AG04449 (cell line): Measurements from ENCODE around the gene LAT.

ENCODE experiments used
- CTCF ChIA-PET: fragments of 350-600 bp; formaldehyde crosslinking; extraction: SDS; loops from one replicate; lab custom pipeline; 2021; ENCODE audit warnings: antibody characterized with exemption; lab: Yijun Ruan, JAX
- POLR2A ChIA-PET: fragments of 400-600, 350-600 bp; formaldehyde crosslinking; extraction: SDS; loops from one replicate; lab custom pipeline; 2020; ENCODE audit warnings: antibody characterized with exemption, inconsistent platforms; lab: Yijun Ruan, JAX
- DNase-seq: peaks from one replicate; pipeline ENCODE4 v3.0.0-alpha.2; 2010; ENCODE audit warnings: low read depth, low spot score
- H3K4me3 ChIP-seq: 2 replicates; pipeline ENCODE4 v1.5.1; 2011; ENCODE audit warnings: low read depth, mild to moderate bottlenecking, control low read depth, low read length
- TF ChIP-seq, protein P1 (sequence below): IDR thresholded peaks from one replicate; pipeline ENCODE4 v1.5.1; 2011; ENCODE audit warnings: mild to moderate bottlenecking, moderate library complexity, low read length, control low read depth, inconsistent platforms; ENCODE audit not compliant: insufficient read depth; ENCODE audit errors: missing control alignments

The LAT gene, protein sequence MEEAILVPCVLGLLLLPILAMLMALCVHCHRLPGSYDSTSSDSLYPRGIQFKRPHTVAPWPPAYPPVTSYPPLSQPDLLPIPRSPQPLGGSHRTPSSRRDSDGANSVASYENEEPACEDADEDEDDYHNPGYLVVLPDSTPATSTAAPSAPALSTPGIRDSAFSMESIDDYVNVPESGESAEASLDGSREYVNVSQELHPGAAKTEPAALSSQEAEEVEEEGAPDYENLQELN

DNA sequence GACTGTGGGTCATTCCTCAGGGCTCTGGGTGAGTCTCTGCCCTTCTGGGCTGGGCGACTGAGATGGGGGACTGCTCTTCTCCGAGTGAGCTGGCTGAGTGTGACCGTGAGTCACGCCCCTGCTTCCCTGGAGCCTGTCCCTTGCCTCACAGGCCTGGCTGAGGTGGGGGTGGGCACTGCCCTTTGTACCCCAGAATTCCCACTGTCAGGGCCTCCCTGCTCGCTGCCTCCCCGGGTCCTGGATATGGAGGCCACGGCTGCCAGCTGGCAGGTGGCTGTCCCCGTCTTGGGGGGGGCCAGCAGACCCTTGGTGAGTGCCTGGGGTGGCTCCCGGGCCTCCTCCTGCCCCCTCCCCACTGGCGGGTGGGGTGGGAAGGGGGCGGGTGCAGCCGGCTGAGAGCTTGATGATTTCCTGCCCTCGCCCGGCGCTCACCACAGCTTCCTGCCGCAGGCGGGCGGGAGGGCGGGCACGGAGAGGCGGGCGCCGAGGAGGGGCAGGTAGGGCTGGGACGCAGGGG is at the start of gene LAT:
LAT (plus strand) TSS at position 434 of the 517 bp plus-strand sequence. CDS start 366 bp downstream, outside the sequence.
- ChIA-PET CTCF (no interaction called here), POLR2A (no interaction called here)
- DNase-seq, result no peak
- H3K4me3 ChIP-seq, result no peak within 1 kb of the TSS
- TF ChIP-seq, protein P1, sequence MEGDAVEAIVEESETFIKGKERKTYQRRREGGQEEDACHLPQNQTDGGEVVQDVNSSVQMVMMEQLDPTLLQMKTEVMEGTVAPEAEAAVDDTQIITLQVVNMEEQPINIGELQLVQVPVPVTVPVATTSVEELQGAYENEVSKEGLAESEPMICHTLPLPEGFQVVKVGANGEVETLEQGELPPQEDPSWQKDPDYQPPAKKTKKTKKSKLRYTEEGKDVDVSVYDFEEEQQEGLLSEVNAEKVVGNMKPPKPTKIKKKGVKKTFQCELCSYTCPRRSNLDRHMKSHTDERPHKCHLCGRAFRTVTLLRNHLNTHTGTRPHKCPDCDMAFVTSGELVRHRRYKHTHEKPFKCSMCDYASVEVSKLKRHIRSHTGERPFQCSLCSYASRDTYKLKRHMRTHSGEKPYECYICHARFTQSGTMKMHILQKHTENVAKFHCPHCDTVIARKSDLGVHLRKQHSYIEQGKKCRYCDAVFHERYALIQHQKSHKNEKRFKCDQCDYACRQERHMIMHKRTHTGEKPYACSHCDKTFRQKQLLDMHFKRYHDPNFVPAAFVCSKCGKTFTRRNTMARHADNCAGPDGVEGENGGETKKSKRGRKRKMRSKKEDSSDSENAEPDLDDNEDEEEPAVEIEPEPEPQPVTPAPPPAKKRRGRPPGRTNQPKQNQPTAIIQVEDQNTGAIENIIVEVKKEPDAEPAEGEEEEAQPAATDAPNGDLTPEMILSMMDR, result no peak

DNA sequence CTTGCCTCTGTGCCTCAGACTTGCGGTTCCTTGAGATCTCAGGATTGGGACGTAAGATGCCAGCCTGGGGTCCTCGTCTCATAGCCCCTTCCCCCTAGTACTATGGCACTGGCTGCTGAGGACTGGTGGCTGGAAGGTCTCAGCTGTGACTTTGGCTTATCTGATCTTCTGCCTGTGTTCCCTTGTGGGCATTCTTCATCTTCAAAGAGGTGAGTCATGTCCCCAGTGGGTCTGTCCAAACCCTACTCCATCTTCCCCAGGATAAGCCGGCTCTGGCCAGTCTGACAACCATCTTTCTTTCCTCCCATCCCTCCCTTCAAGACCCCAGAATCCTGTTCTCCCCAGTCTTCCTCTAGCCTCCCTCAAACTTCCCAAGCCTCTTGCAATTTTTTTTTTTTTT is 49.5 kb upstream of the LAT start:
- POLR2A ChIA-PET, result no interaction called here

GRCh38 chr16:28935924-28936783 is 48.7 kb upstream of the LAT start:
- CTCF ChIA-PET, result interaction anchor here (0.9 to 5.7 kb wide), 3 partner anchors 8 to 13 kb away, joined by 3 to 48 read pairs (median 3); no protein-coding TSS in a partner anchor
- H3K4me3 ChIP-seq, result peak overlapping the region; percentile 21
- no peak for DNase-seq
- POLR2A ChIA-PET, result no interaction called here
- TF ChIP-seq, protein P1, result no peak

More for the DNA sequence above, 49.5 kb upstream of the LAT start:
- TF ChIP-seq, protein P1, result no peak
- CTCF ChIA-PET, result interaction anchor here (1.3 to 5.7 kb wide), 2 partner anchors 9 to 14 kb away, joined by 3 to 48 read pairs; no protein-coding TSS in a partner anchor
- no peak overlapping the region for H3K4me3 ChIP-seq
- no peak for DNase-seq

GRCh38 chr16:28936784-28937155 is 48.1 kb upstream of the LAT start:
- no peak overlapping the region for H3K4me3 ChIP-seq
- POLR2A ChIA-PET, result no interaction called here
- CTCF ChIA-PET, result interaction anchor here (0.9 to 5.7 kb wide), 2 partner anchors 8 to 13 kb away, joined by 3 to 48 read pairs; no protein-coding TSS in a partner anchor
- TF ChIP-seq, protein P1, result no peak
- no peak for DNase-seq

DNA sequence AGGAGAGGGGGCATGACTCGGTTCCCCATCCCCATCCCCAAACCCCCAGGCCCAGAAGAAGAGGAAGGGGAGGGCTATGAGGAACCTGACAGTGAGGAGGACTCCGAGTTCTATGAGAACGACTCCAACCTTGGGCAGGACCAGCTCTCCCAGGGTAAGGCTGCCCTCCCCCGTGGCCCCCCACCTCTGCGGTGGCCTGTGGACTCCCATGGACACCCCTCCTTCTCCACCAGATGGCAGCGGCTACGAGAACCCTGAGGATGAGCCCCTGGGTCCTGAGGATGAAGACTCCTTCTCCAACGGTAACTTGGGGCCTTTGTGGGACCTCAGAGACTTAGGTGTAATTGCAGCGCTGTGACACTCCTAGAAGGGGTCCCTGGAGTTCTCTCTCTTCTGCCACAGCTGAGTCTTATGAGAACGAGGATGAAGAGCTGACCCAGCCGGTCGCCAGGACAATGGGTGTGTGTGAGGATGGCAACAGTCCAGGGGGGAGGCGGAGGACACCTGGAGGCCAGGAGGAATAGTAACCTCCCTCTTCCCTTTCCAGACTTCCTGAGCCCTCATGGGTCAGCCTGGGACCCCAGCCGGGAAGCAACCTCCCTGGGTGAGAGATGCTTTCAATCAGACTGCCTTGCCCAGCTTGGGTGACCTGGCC is 47.5 kb upstream of the LAT start:
- ChIA-PET CTCF (interaction anchor here (0.9 to 5.7 kb wide), 2 partner anchors 7 to 14 kb away, joined by 3 to 48 read pairs; no protein-coding TSS in a partner anchor), POLR2A (no interaction called here)
- no peak overlapping the region for H3K4me3 ChIP-seq
- TF ChIP-seq, protein P1, result no peak
- DNase-seq, result no peak
